Kidney (tissue), 22 donors: Measurements from ENCODE around the gene PROC. TPM values are rescaled to one million over a fixed set of nuclear protein-coding genes. Genes with fewer than 3 reads are reported as not detected.

Experiments
- DNase-seq, 5 donors: peaks; one replicate each; pipeline ENCODE4 v3.0.0-alpha.2; 2013 to 2020
- FAIRE-seq: peaks from 2 replicates; lab custom pipeline; 2012; peaks lifted over from hg19 to GRCh38; lab: Jason Lieb, UNC
- H3K27ac ChIP-seq, 2 donors: one replicate each; pipeline ENCODE4 v1.7.0; 2013; ENCODE audit warnings: low read depth in 2 of 2, low read length in 2 of 2, inconsistent platforms in 1 of 2
- H3K27me3 ChIP-seq: one replicate; pipeline ENCODE4 v1.7.1; 2013; ENCODE audit warnings: low read length, inconsistent platforms; ENCODE audit not compliant: control insufficient read depth, insufficient read depth
- H3K36me3 ChIP-seq, 3 donors: one replicate each; pipeline versions ENCODE4 v1.7.0 to v1.7.1; 2013; ENCODE audit warnings: low read length in 3 of 3, control low read depth in 1 of 3, inconsistent platforms in 1 of 3; ENCODE audit not compliant: insufficient read depth in 3 of 3, control insufficient read depth in 2 of 3
- H3K4me1 ChIP-seq, 3 donors: one replicate each; pipeline versions ENCODE4 v1.7.0 to v1.7.1; 2013; ENCODE audit warnings: low read length in 3 of 3, inconsistent platforms in 1 of 3, low read depth in 1 of 3; ENCODE audit not compliant: control insufficient read depth in 2 of 3, insufficient read depth in 2 of 3
- H3K4me3 ChIP-seq, 3 donors: one replicate each; pipeline versions ENCODE4 v1.7.0 to v1.8.1; 2013; ENCODE audit warnings: low read length in 3 of 3, control low read depth in 1 of 3, inconsistent platforms in 1 of 3
- H3K9ac ChIP-seq, 3 donors: one replicate each; pipeline versions ENCODE4 v1.7.0 to v1.7.1; 2013; ENCODE audit warnings: low read length in 3 of 3, control low read depth in 1 of 3, inconsistent platforms in 1 of 3
- H3K9me3 ChIP-seq, 3 donors: one replicate each; pipeline versions ENCODE4 v1.7.0 to v1.7.1; 2013; ENCODE audit warnings: low read length in 3 of 3, control low read depth in 1 of 3, inconsistent platforms in 1 of 3; ENCODE audit not compliant: control insufficient read depth in 2 of 3, insufficient read depth in 1 of 3
- intact Hi-C: fragments of 100-400 bp; cut with DNase I; formaldehyde crosslinking; loops from one replicate; pipeline ENCODE4 v1.11.1; 2022
- long read RNA-seq, 10 donors: library from polyadenylated mRNA in 1 of 10; unstranded in 1 of 10; transcript quantifications; one replicate each; pipeline ENCODE4 v2.0.0 and lab custom pipeline, GENCODE V29; 2021 to 2026
- polyA plus RNA-seq: library from polyadenylated mRNA; stranded (reverse); fragments of 350-450 nt; fragmentation: Illumina TruSeq; extraction: RNeasy Lipid Tissue Mini Kit (QIAGEN cat#74804); gene quantifications from one replicate; pipeline ENCODE4 v1.2.3, GENCODE V29; 2014; ENCODE audit warnings: low read depth, low replicate concordance; ENCODE audit not compliant: insufficient read depth
- total RNA-seq: library from RNA; stranded (reverse); fragmentation: NEBNext Ultra II Directional; extraction: Animal tissue kit (Norgen Biotek cat#: 25700); gene quantifications from one replicate; pipeline ENCODE4 v1.2.1, GENCODE V29; 2021
- TF ChIP-seq, protein P1 (sequence below): IDR thresholded peaks from 3 replicates; pipeline ENCODE4 v1.5.1; 2012; ENCODE audit warnings: mild to moderate bottlenecking, moderate library complexity, borderline replicate concordance; ENCODE audit not compliant: insufficient read depth; ENCODE audit errors: extremely low read depth
- donor health status: control.
- donor health status: control.
- donor health status: control.
- donor health status: control.
- donor health status: control.
- donor health status: DM: yes; HTN: yes; CAD: no.
- donor health status: Normal renal cell carcinoma (clear cell type).

Gene PROC
- 5.9 TPM for total RNA-seq
- polyA plus RNA-seq = 51.0 TPM
- long read RNA-seq, donor 1 = 0 reads
- long read RNA-seq, donor 2 = 0 reads
- long read RNA-seq, donor 3, partial matches to known transcripts = 0 of 1 reads
- long read RNA-seq, donor 3, other reads (novel, unspliced or antisense) = 0 of 1 reads
- long read RNA-seq, donor 4 = 0 reads
- long read RNA-seq, donor 5 = 0 reads
- long read RNA-seq, donor 6 = 0 reads
- long read RNA-seq, donor 7, partial matches to known transcripts = 1 of 6 reads
- long read RNA-seq, donor 7, other reads (novel, unspliced or antisense) = 5 of 6 reads
- long read RNA-seq, donor 8 = 0 reads
- long read RNA-seq, donor 9 = 0 reads
- long read RNA-seq, donor 10 = 0 reads

DNA sequence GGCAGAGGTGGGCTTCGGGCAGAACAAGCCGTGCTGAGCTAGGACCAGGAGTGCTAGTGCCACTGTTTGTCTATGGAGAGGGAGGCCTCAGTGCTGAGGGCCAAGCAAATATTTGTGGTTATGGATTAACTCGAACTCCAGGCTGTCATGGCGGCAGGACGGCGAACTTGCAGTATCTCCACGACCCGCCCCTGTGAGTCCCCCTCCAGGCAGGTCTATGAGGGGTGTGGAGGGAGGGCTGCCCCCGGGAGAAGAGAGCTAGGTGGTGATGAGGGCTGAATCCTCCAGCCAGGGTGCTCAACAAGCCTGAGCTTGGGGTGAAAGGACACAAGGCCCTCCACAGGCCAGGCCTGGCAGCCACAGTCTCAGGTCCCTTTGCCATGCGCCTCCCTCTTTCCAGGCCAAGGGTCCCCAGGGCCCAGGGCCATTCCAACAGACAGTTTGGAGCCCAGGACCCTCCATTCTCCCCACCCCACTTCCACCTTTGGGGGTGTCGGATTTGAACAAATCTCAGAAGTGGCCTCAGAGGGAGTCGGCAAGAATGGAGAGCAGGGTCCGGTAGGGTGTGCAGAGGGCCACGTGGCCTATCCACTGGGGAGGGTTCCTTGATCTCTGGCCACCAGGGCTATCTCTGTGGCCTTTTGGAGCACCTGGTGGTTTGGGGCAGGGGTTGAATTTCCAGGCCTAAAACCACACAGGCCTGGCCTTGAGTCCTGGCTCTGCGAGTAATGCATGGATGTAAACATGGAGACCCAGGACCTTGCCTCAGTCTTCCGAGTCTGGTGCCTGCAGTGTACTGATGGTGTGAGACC, at the start of gene PROC:
TSS of gene PROC (plus strand) at position 128 of the 812 bp plus-strand sequence. CDS start 1,516 bp downstream, outside the sequence.
- H3K27me3 ChIP-seq = no peaks in the 10 kb centered on the region
- H3K27ac ChIP-seq = no peak within 1 kb of the TSS
- H3K4me3 ChIP-seq = peak within 1 kb of the TSS in 1 of 3 donors; percentile 23
- no peak for DNase-seq
- FAIRE-seq = no peak
- intact Hi-C loops = no loop called here
- H3K9ac ChIP-seq = no peak within 1 kb of the TSS
- H3K36me3 ChIP-seq = no peaks in the 10 kb centered on the region
- TF ChIP-seq, protein P1, sequence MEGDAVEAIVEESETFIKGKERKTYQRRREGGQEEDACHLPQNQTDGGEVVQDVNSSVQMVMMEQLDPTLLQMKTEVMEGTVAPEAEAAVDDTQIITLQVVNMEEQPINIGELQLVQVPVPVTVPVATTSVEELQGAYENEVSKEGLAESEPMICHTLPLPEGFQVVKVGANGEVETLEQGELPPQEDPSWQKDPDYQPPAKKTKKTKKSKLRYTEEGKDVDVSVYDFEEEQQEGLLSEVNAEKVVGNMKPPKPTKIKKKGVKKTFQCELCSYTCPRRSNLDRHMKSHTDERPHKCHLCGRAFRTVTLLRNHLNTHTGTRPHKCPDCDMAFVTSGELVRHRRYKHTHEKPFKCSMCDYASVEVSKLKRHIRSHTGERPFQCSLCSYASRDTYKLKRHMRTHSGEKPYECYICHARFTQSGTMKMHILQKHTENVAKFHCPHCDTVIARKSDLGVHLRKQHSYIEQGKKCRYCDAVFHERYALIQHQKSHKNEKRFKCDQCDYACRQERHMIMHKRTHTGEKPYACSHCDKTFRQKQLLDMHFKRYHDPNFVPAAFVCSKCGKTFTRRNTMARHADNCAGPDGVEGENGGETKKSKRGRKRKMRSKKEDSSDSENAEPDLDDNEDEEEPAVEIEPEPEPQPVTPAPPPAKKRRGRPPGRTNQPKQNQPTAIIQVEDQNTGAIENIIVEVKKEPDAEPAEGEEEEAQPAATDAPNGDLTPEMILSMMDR = no peak
- H3K9me3 ChIP-seq = no peaks in the 10 kb centered on the region
- H3K4me1 ChIP-seq = peaks cover 0 to 10% (median 0%) of the 10 kb centered on the region in 3 donors

DNA sequence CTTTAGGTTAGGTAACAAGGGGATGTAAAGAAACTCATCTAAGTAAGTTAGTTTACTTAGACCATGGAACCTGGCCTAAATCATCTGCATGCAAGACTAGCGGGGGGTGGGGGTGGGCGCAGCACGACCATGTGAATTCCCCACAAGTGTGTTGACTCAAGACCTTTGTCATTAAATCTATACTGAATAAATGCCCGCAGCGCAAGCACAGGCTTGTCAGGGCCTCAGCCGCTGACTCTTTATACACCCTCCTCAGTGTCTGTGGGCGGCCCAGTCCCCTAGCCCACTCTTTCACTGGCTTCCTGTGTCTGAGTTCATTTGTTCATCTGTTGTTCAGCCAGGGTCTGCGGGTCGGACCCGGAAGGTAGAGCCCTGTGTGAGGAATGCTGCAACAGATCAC, 48.2 kb upstream of the PROC start:
- Histone ChIP-seq H3K4me1 (peaks cover 0 to 5% (median 5%) of the 10 kb centered on the region in 3 donors), H3K4me3 (no peak overlapping the region), H3K27ac (no peak overlapping the region), H3K36me3 (no peaks in the 10 kb centered on the region), H3K9ac (no peak overlapping the region), H3K9me3 (no peaks in the 10 kb centered on the region), H3K27me3 (no peaks in the 10 kb centered on the region)
- FAIRE-seq (no peak), DNase-seq (no peak)
- TF ChIP-seq, protein P1 = no peak
- intact Hi-C loops = no loop called here

- Histone ChIP-seq H3K4me3 (no peak overlapping the region), H3K27me3 (no peaks in the 10 kb centered on the region), H3K9me3 (no peaks in the 10 kb centered on the region), H3K36me3 (no peaks in the 10 kb centered on the region), H3K27ac (no peak overlapping the region), H3K4me1 (peaks cover 0 to 5% (median 0%) of the 10 kb centered on the region in 3 donors), H3K9ac (no peak overlapping the region)
- TF ChIP-seq, protein P1 = peak; percentile 12
- no peak for DNase-seq
- intact Hi-C loops = no loop called here
- FAIRE-seq = no peak
These were observed 47.2 kb upstream of the PROC start for GRCh38 chr2:127371037-127371436.
